ENCODE measurements around the gene PRDM4. TPM values are rescaled to one million over a fixed set of nuclear protein-coding genes. Genes with fewer than 3 reads are reported as not detected.

PRDM4 gene
- total RNA-seq, 1 experiment from 2014 or later = 20.5 TPM

- TF ChIP-seq MAX (CRISPR knock-in tag; IDR thresholded peaks at IDR 0.05) (no peak), ZNF138 (CRISPR knock-in tag; conservative IDR thresholded peaks at IDR 0.05) (no peak)
- ChIA-PET CTCF (no interaction called here), POLR2A (no interaction called here)
- H3K4me3 Mint-ChIP-seq = no peak overlapping the region
- no peak overlapping the region for H3K27ac Mint-ChIP-seq
- H3K36me3 Mint-ChIP-seq = no peaks in the 10 kb centered on the region
- DNase-seq (ENCODE audit: low spot score) (no peak), ATAC-seq (no peak)
- H3K4me1 Mint-ChIP-seq = peaks cover 15% of the 10 kb centered on the region
- H3K27me3 Mint-ChIP-seq (ENCODE audit: low read depth) = peaks cover 2% of the 10 kb centered on the region; the same call in 1 of the 2 replicates
- H3K9me3 Mint-ChIP-seq = no peaks in the 10 kb centered on the region
These were observed 44.7 kb upstream of the PRDM4 start for GRCh38 chr12:107805488-107806180.

GRCh38 chr12:107803092-107803491 is 42.2 kb upstream of the PRDM4 start:
- POLR2A ChIA-PET = no interaction called here
- Mint-ChIP-seq H3K36me3 (no peaks in the 10 kb centered on the region), H3K27ac (no peak overlapping the region), H3K4me1 (peaks cover 15% of the 10 kb centered on the region), H3K27me3 (ENCODE audit: low read depth) (no peaks in the 10 kb centered on the region), H3K9me3 (0 out of 2 replicates have a peak, but pooled peaks cover 3% of the 10 kb centered on the region), H3K4me3 (no peak overlapping the region)
- ATAC-seq = no peak
- CTCF ChIA-PET = no interaction called here
- no peak for DNase-seq (ENCODE audit: low spot score)
- TF ChIP-seq ZNF425 (CRISPR knock-in tag; conservative IDR thresholded peaks at IDR 0.05) = no peak
- no peak for TF ChIP-seq PREB (CRISPR knock-in tag; IDR thresholded peaks at IDR 0.05; ENCODE audit: borderline replicate concordance)
- no peak for TF ChIP-seq ZNF121 (CRISPR knock-in tag; IDR thresholded peaks at IDR 0.05)
- TF ChIP-seq STAT6 (CRISPR knock-in tag; conservative IDR thresholded peaks at IDR 0.05; ENCODE audit: low read depth) = no peak
- no peak for TF ChIP-seq FOXJ3 (CRISPR knock-in tag; IDR thresholded peaks at IDR 0.05; ENCODE audit: borderline replicate concordance)
- TF ChIP-seq NR1H2 (CRISPR knock-in tag; IDR thresholded peaks at IDR 0.05) = no peak
- no peak for TF ChIP-seq ZSCAN18 (CRISPR knock-in tag; IDR thresholded peaks at IDR 0.05)
- TF ChIP-seq USF1 (CRISPR knock-in tag; IDR thresholded peaks at IDR 0.05) = no peak
- TF ChIP-seq ZMAT4 (CRISPR knock-in tag; IDR thresholded peaks at IDR 0.05) = no peak
- no peak for TF ChIP-seq ZNF512 (CRISPR knock-in tag; IDR thresholded peaks at IDR 0.05; ENCODE audit: borderline replicate concordance)
- TF ChIP-seq RORB (CRISPR knock-in tag; IDR thresholded peaks at IDR 0.05) = no peak
- no peak for TF ChIP-seq NFYB (CRISPR knock-in tag; conservative IDR thresholded peaks at IDR 0.05; ENCODE audit: low read depth)
- TF ChIP-seq JUN (CRISPR knock-in tag; IDR thresholded peaks at IDR 0.05) = no peak
- no peak for TF ChIP-seq USF2 (CRISPR knock-in tag; IDR thresholded peaks at IDR 0.05)
- TF ChIP-seq JAZF1 (CRISPR knock-in tag; IDR thresholded peaks at IDR 0.05) = no peak
- TF ChIP-seq FOXK1 (CRISPR knock-in tag; IDR thresholded peaks at IDR 0.05) = no peak
- TF ChIP-seq EMX1 (CRISPR knock-in tag; IDR thresholded peaks at IDR 0.05) = no peak
- TF ChIP-seq IRF2 (CRISPR knock-in tag; IDR thresholded peaks at IDR 0.05; ENCODE audit: borderline replicate concordance, low read depth) = no peak
- TF ChIP-seq ZNF416 (CRISPR knock-in tag; IDR thresholded peaks at IDR 0.05) = no peak
- TF ChIP-seq NFE2L1 (CRISPR knock-in tag; IDR thresholded peaks at IDR 0.05) = no peak
